ENCODE data around the gene RYR1. TPM values are rescaled to one million over a fixed set of nuclear protein-coding genes. Genes with fewer than 3 reads are reported as not detected.

Gene RYR1
- total and polyA plus RNA-seq, 2 donors (not counting 1 experiment from before 2014, with no cell fraction given) = 0.43 to 3.8 TPM

DNA sequence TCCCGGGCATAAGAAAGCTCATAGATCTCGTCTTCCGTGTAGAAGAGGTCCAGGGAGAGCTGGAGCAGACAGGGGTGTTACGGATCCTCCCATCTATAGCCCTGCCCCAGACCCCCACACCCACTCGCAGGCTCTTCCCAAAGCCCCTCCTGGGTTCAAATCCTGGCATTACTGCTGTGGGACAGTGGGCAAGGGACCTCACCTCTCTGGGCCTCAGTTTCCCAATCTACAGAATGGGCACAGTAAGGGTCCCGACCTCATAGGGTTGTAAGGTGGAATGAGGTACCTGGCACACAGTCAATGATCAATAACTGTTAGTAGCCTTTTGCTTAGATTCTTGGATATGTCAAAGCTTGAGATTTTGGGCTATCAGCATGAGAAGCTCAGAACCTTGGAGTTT lies 20.1 kb upstream of the RYR1 start:
- 87% methylated on average over 3 of the region's 6 CpGs for WGBS (ENCODE audit: insufficient coverage)
- Histone ChIP-seq H3K27ac (ENCODE audit: low read length in 2 of 2) (no peak overlapping the region), H3K36me3 (replicated peaks in 1 of 2; ENCODE audit: control extremely low read depth in 1 of 2, control insufficient read depth in 1 of 2, extremely low read depth in 1 of 2, insufficient read depth in 2 of 2, low read length in 1 of 2) (peaks cover 0 to 2% of the 10 kb centered on the region in 2 experiments), H3K9ac (ENCODE audit: low read length) (no peak overlapping the region), H3K4me3 (ENCODE audit: control extremely low read depth in 1 of 5, extremely low read depth in 1 of 5, insufficient read depth in 1 of 5, low read depth in 2 of 5, low read length in 4 of 5) (no peak overlapping the region), H3K9me3 (ENCODE audit: control extremely low read depth in 1 of 3, control insufficient read depth in 2 of 3, insufficient read depth in 1 of 3, low read length in 2 of 3) (peaks cover 0 to 2% (median 0%) of the 10 kb centered on the region in 3 donors), H3K27me3 (replicated peaks in 1 of 4; ENCODE audit: control extremely low read depth in 1 of 4, control insufficient read depth in 3 of 4, insufficient read depth in 4 of 4, low read length in 3 of 4) (no peaks in the 10 kb centered on the region), H3K4me1 (ENCODE audit: control insufficient read depth in 2 of 2, insufficient read depth in 2 of 2, low read length in 2 of 2) (peaks cover 13 to 16% of the 10 kb centered on the region in 2 donors), H3K4me2 (replicated peaks; ENCODE audit: low read depth, low read length, poor library complexity, severe bottlenecking) (no peak overlapping the region), H4K20me1 (ENCODE audit: control insufficient read depth, insufficient read depth, low read length, poor library complexity, severe bottlenecking) (no peaks in the 10 kb centered on the region), H3K79me2 (ENCODE audit: control insufficient read depth, insufficient read depth, low read length) (no peaks in the 10 kb centered on the region), H2AFZ (ENCODE audit: insufficient read depth, low read depth, low read length, poor library complexity, severe bottlenecking) (no peak overlapping the region)
- no peak for ATAC-seq (ENCODE audit: low read depth)
- POLR2A ChIA-PET = no interaction called here
- CTCF ChIA-PET = interaction anchor here (0.6 kb wide), 1 partner anchor 10 kb away, joined by 3 read pairs; the partner anchor contains the start of gene FAM98C
- Mint-ChIP-seq H3K27me3 (no peaks in the 10 kb centered on the region), H3K4me1 (peaks cover 14% of the 10 kb centered on the region), H3K27ac (no peak overlapping the region), H3K4me3 (no peak overlapping the region), H3K9me3 (ENCODE audit: insufficient read depth) (no peaks in the 10 kb centered on the region)
- no peak for DNase-seq
- TF ChIP-seq, protein P1, sequence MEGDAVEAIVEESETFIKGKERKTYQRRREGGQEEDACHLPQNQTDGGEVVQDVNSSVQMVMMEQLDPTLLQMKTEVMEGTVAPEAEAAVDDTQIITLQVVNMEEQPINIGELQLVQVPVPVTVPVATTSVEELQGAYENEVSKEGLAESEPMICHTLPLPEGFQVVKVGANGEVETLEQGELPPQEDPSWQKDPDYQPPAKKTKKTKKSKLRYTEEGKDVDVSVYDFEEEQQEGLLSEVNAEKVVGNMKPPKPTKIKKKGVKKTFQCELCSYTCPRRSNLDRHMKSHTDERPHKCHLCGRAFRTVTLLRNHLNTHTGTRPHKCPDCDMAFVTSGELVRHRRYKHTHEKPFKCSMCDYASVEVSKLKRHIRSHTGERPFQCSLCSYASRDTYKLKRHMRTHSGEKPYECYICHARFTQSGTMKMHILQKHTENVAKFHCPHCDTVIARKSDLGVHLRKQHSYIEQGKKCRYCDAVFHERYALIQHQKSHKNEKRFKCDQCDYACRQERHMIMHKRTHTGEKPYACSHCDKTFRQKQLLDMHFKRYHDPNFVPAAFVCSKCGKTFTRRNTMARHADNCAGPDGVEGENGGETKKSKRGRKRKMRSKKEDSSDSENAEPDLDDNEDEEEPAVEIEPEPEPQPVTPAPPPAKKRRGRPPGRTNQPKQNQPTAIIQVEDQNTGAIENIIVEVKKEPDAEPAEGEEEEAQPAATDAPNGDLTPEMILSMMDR (IDR thresholded peaks at IDR 0.05) = no peak
- no peak for TF ChIP-seq EZH2 (IDR thresholded peaks at IDR 0.05; ENCODE audit: borderline replicate concordance, insufficient read depth, low read depth, low read length, poor library complexity, severe bottlenecking)
- intact Hi-C loops (cut with micrococcal nuclease) = no loop called here

DNA sequence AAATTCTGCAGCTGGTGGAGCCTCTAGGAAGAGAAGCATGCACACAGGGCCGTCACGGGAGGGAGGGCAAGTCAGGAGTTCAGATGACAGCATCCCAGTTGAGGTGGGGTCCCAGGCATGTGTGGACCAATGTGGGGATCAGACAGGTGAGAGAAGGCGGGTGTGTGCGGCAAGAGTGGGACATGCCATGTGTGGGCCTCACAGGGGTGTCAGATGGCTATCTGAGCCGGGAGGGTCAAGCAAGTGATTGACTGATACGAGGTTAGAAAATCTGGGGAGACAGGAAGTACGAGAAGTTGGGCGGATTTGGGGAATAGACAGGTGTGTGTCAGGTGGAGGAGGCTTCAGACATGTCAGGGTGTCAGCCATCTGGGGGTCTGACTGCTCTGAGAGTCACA lies 16.3 kb upstream of the RYR1 start:
- CTCF ChIA-PET = interaction anchor here (0.8 kb wide), 1 partner anchor 14 kb away, joined by 3 read pairs; the partner anchor contains the start of gene FAM98C
- peaks cover 13 to 24% of the 10 kb centered on the region in 2 donors for H3K4me1 ChIP-seq (ENCODE audit: control insufficient read depth in 2 of 2, insufficient read depth in 2 of 2, low read length in 2 of 2)
- H3K4me2 ChIP-seq (replicated peaks; ENCODE audit: low read depth, low read length, poor library complexity, severe bottlenecking) = peak overlapping the region; percentile 79
- H3K27ac ChIP-seq (ENCODE audit: low read length in 2 of 2) = peak overlapping the region in 1 of 2 donors; percentile 34
- 84% methylated on average over 8 of the region's 8 CpGs for WGBS (ENCODE audit: insufficient coverage)
- POLR2A ChIA-PET = no interaction called here
- no peak for ATAC-seq (ENCODE audit: low read depth)
- Mint-ChIP-seq H3K4me3 (peak overlapping the region; percentile 90), H3K4me1 (peaks cover 19% of the 10 kb centered on the region), H3K27ac (peak overlapping the region; percentile 81), H3K9me3 (ENCODE audit: insufficient read depth) (no peaks in the 10 kb centered on the region), H3K27me3 (no peaks in the 10 kb centered on the region)
- peak overlapping the region in 3 of 5 experiments; percentile 43 to 64 (median 57) for H3K4me3 ChIP-seq (ENCODE audit: control extremely low read depth in 1 of 5, extremely low read depth in 1 of 5, insufficient read depth in 1 of 5, low read depth in 2 of 5, low read length in 4 of 5)
- intact Hi-C loops (cut with micrococcal nuclease) = no loop called here
- peak overlapping the region; percentile 66 for H3K9ac ChIP-seq (ENCODE audit: low read length)
- H2AFZ ChIP-seq (ENCODE audit: insufficient read depth, low read depth, low read length, poor library complexity, severe bottlenecking) = peak overlapping the region; percentile 61
- no peaks in the 10 kb centered on the region for H3K79me2 ChIP-seq (ENCODE audit: control insufficient read depth, insufficient read depth, low read length)
- DNase-seq = no peak
- H3K27me3 ChIP-seq (replicated peaks in 1 of 4; ENCODE audit: control extremely low read depth in 1 of 4, control insufficient read depth in 3 of 4, insufficient read depth in 4 of 4, low read length in 3 of 4) = no peaks in the 10 kb centered on the region
- no peaks in the 10 kb centered on the region for H4K20me1 ChIP-seq (ENCODE audit: control insufficient read depth, insufficient read depth, low read length, poor library complexity, severe bottlenecking)
- TF ChIP-seq EZH2 (IDR thresholded peaks at IDR 0.05; ENCODE audit: borderline replicate concordance, insufficient read depth, low read depth, low read length, poor library complexity, severe bottlenecking) = no peak
- TF ChIP-seq, protein P1 (IDR thresholded peaks at IDR 0.05) = no peak
- H3K36me3 ChIP-seq (replicated peaks in 1 of 2; ENCODE audit: control extremely low read depth in 1 of 2, control insufficient read depth in 1 of 2, extremely low read depth in 1 of 2, insufficient read depth in 2 of 2, low read length in 1 of 2) = no peaks in the 10 kb centered on the region
- H3K9me3 ChIP-seq (ENCODE audit: control extremely low read depth in 1 of 3, control insufficient read depth in 2 of 3, insufficient read depth in 1 of 3, low read length in 2 of 3) = peaks cover 0 to 2% (median 0%) of the 10 kb centered on the region in 3 donors

All from B cell (primary cell).